HepG2 (cell line): Measurements from ENCODE around the gene RCBTB2. TPM values are rescaled to one million over a fixed set of nuclear protein-coding genes. Genes with fewer than 3 reads are reported as not detected.
A peak's percentile ranks its signal among the peaks of the same experiment; 100 is the strongest.

Experiments
- ATF7-NPFF ChIP-seq: sonication (generic); formaldehyde crosslinking; IDR thresholded peaks from 2 replicates; pipeline ENCODE4 v1.8.1; 2023; ENCODE audit warnings: mild to moderate bottlenecking, low read depth, missing genetic modification reagents, moderate library complexity
- BCL6 ChIP-seq: IDR thresholded peaks from 2 replicates; pipeline ENCODE4 v1.6.1; 2016; ENCODE audit warnings: missing genetic modification reagents, missing compliant biosample characterization
- DPF2 ChIP-seq: sonication (generic); formaldehyde crosslinking; IDR thresholded peaks from 2 replicates; pipeline ENCODE4 v1.4.0; 2020; ENCODE audit warnings: mild to moderate bottlenecking, low read depth, missing genetic modification reagents, borderline replicate concordance
- GTF2F1 ChIP-seq: fragments of 150-350 bp; IDR thresholded peaks from 2 replicates; pipeline ENCODE4 v1.6.1; 2014; ENCODE audit warnings: low read length
- IKZF4 ChIP-seq: sonication (generic); formaldehyde crosslinking; IDR thresholded peaks from 2 replicates; pipeline ENCODE4 v1.5.1; 2020; ENCODE audit warnings: borderline replicate concordance, mild to moderate bottlenecking, low read depth, missing genetic modification reagents; ENCODE audit errors: not compliant biosample characterization
- PAWR ChIP-seq: sonication (generic); formaldehyde crosslinking; IDR thresholded peaks from 2 replicates; pipeline ENCODE4 v1.4.0; 2020; ENCODE audit warnings: missing genetic modification reagents, mild to moderate bottlenecking, borderline replicate concordance
- RARG ChIP-seq: sonication (generic); formaldehyde crosslinking; IDR thresholded peaks from 2 replicates; pipeline ENCODE4 v1.4.0; 2020; ENCODE audit warnings: low read depth, mild to moderate bottlenecking, missing genetic modification reagents
- REST ChIP-seq, 2 experiments: IDR thresholded peaks; 2 replicates each; pipeline ENCODE4 v1.6.1; 2011 to 2012; ENCODE audit warnings: low read length in 2 of 2, borderline replicate concordance in 1 of 2, low read depth in 1 of 2, mild to moderate bottlenecking in 1 of 2, moderate library complexity in 1 of 2
- TFAP4 ChIP-seq: sonication (generic); IDR thresholded peaks from 2 replicates; pipeline ENCODE4 v1.6.1; 2016; ENCODE audit warnings: low read depth, borderline replicate concordance
- TGIF2 ChIP-seq: IDR thresholded peaks from 2 replicates; pipeline ENCODE4 v1.6.1; 2016; ENCODE audit warnings: control low read depth, missing compliant biosample characterization
- ZFP36L2 ChIP-seq: sonication (generic); formaldehyde crosslinking; IDR thresholded peaks from 2 replicates; pipeline ENCODE4 v1.4.0; 2020; ENCODE audit warnings: missing genetic modification reagents
- ZFP41 ChIP-seq: sonication (generic); formaldehyde crosslinking; IDR thresholded peaks from 2 replicates; pipeline ENCODE4 v1.4.0; 2020; ENCODE audit warnings: mild to moderate bottlenecking, missing genetic modification reagents, borderline replicate concordance
- ZMYM4 ChIP-seq: sonication (generic); formaldehyde crosslinking; IDR thresholded peaks from 2 replicates; pipeline ENCODE4 v1.8.1; 2023; ENCODE audit warnings: mild to moderate bottlenecking, missing genetic modification reagents
- ZNF207 ChIP-seq: fragments of 450-650 bp; IDR thresholded peaks from 2 replicates; pipeline ENCODE4 v1.6.1; 2016; ENCODE audit warnings: antibody characterized with exemption, borderline replicate concordance
- ZNF34 ChIP-seq: sonication (generic); formaldehyde crosslinking; IDR thresholded peaks from 2 replicates; pipeline ENCODE4 v1.4.0; 2020; ENCODE audit warnings: mild to moderate bottlenecking, missing genetic modification reagents, borderline replicate concordance
- ZNF414 ChIP-seq: sonication (generic); formaldehyde crosslinking; IDR thresholded peaks from 2 replicates; pipeline ENCODE4 v1.5.0; 2020; ENCODE audit warnings: missing genetic modification reagents
- ZNF547 ChIP-seq: sonication (generic); formaldehyde crosslinking; IDR thresholded peaks from 2 replicates; pipeline ENCODE4 v1.5.1; 2020; ENCODE audit warnings: mild to moderate bottlenecking, missing genetic modification reagents
- ZNF639 ChIP-seq: conservative IDR thresholded peaks from 2 replicates; pipeline ENCODE4 v1.6.1; 2018; ENCODE audit warnings: missing genetic modification reagents
- ZNF891 ChIP-seq: sonication (generic); formaldehyde crosslinking; IDR thresholded peaks from 2 replicates; pipeline ENCODE4 v1.5.0; 2020; ENCODE audit warnings: mild to moderate bottlenecking, missing genetic modification reagents
- ZXDC ChIP-seq: sonication (generic); formaldehyde crosslinking; IDR thresholded peaks from 2 replicates; pipeline ENCODE4 v1.5.0; 2020; ENCODE audit warnings: mild to moderate bottlenecking, missing genetic modification reagents
- polyA plus RNA-seq, 8 experiments: library from polyadenylated mRNA; depleted of rRNA in 3 of 8; stranded (reverse) in 7 of 8; unstranded in 1 of 8; fragments of >200 nt; fragmentation: Illumina TruSeq in 4 of 8; extraction: Trizol in 4 of 8; gene quantifications; 2 replicates each; pipeline versions ENCODE4 v1.2.1 to v1.2.3, GENCODE V29; 2011 to 2016; ENCODE audit warnings: low read depth in 4 of 8, missing spikeins in 1 of 8, mixed read lengths in 1 of 8; ENCODE audit not compliant: insufficient read depth in 1 of 8
- total RNA-seq, 5 experiments: library from RNA; depleted of rRNA; stranded (reverse); fragments of >200 nt; fragmentation: Illumina TruSeq; extraction: Trizol; gene quantifications; 2 replicates each; pipeline ENCODE4 v1.2.3, GENCODE V29; 2016; ENCODE audit warnings: low read depth in 1 of 5

RCBTB2 gene
- total and polyA plus RNA-seq, 2 of the 13 experiments (the other 11 are each of a cell fraction or from before 2014, with no cell fraction given): 1.9 to 2.7 TPM

GRCh38 chr13:48579165-48579918 is 46.5 kb upstream of the RCBTB2 start (continued):
- TF ChIP-seq REST (IDR thresholded peaks at IDR 0.05; ENCODE audit: borderline replicate concordance in 1 of 2, low read depth in 1 of 2, low read length in 2 of 2): no peak
- TF ChIP-seq ZFP36L2 (CRISPR knock-in tag): no peak
- no peak for TF ChIP-seq GTF2F1
- TF ChIP-seq ZXDC (CRISPR knock-in tag): no peak
- TF ChIP-seq ZFP41 (CRISPR knock-in tag): no peak
- TF ChIP-seq TFAP4: peak; percentile 52; the same call in 1 of the 2 replicates
- TF ChIP-seq ZNF547: no peak
- TF ChIP-seq BCL6 (CRISPR knock-in tag): peak; percentile 89
- TF ChIP-seq IKZF4 (CRISPR knock-in tag): no peak
- no peak for TF ChIP-seq ZNF639 (CRISPR knock-in tag)
- TF ChIP-seq ATF7-NPFF (CRISPR knock-in tag): no peak
- TF ChIP-seq ZNF891 (CRISPR knock-in tag): no peak
- TF ChIP-seq PAWR (CRISPR knock-in tag): no peak
- TF ChIP-seq ZMYM4 (CRISPR knock-in tag): peak; percentile 28; the same call in 1 of the 2 replicates
- TF ChIP-seq ZNF207: no peak
- no peak for TF ChIP-seq ZNF34 (CRISPR knock-in tag)
- no peak for TF ChIP-seq ZNF414 (CRISPR knock-in tag)
- TF ChIP-seq RARG (CRISPR knock-in tag): no peak
- no peak for TF ChIP-seq TGIF2
- no peak for TF ChIP-seq DPF2
